ENCODE data around the gene L2HGDH.
"Not testable (repeated sequence)": the region's sequence is repeated elsewhere in the genome, so short reads cannot be mapped to it uniquely, and the experiment has no call there.

The L2HGDH gene

GRCh38 chr14:50339178-50339804 lies 27.3 kb upstream of the L2HGDH start:
- DNase-seq: no peak

DNA sequence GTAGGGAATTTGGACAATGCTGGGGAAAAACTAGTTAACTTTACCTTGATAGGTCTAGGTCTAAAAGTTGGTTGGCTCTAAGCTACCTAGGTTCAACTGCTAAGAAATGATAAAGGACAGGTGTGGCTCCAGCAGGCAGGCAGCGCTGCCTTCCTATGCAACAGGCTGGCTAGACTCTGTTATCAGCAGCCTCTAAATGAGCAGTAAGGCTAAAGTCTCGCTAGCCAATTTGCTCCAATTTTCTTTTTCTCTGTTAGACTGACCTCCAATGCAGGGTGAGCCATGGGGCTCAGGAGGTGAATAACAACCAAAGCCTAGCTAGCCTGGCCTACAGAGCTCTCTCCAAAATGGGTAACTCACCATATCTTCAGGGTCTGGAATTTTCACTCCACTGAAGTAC lies 26.6 kb upstream of the L2HGDH start:
- no peak for DNase-seq

DNA sequence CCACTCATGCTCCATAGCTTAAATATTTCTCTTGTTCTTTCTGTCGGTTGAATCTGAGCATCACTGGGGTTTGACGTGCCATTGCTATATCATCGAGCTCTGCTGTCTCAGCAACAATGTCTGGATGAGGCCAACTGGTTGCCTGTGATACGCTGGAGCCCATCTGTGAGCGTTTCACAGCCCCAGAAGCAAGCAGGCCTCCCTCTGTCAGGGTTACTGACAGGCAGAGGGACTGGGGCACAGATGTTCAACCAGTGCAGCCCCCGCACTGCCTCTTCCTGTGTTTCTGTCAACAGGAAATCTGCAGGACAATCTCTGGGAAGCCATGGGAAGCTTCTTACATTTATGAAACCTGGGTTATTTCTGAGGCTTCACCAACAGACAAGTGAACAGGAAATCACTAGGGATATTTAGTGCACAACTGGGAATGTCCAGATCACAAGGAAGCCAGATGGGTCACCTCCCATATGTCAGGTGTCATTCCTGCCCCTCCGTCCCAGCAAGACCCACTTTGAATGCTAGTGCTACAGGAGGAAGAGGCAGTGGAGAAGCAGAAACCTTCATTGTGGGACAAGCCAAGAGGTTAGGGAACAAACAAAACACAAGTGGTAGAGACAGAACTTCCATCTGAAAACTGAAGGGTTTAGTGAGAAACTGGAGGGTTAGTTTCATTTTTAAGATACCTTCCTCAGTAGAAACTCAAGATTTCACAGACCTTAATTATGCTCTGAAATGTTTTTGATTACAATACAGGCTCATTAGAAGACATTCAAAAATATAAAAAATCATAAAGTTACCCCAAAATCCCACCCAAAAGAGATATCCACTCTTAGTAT lies 24.2 kb upstream of the L2HGDH start:
- no peak for DNase-seq

- no peak for DNase-seq
Observed at GRCh38 chr14:50335389-50335788, 23.4 kb upstream of the L2HGDH start.

DNA sequence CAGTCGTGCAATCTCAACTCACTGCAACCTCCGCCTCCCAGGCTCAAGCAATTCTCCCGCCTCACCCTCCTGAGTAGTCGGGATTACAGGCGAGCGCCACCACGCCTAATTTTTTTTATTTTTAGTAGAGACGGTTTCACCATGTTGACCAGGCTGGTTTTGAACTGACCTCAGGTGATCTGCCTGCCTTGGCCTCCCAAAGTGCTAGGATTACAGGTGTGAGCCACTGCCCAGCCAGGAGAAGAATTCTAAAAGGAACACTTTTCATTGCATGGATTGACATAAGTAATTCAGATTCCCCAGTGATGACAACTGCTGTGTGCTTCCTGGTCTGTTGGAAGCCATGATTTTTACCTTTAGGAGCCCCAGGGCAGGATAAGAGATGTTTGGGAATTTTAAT lies 22.2 kb upstream of the L2HGDH start:
- DNase-seq: no peak

DNA sequence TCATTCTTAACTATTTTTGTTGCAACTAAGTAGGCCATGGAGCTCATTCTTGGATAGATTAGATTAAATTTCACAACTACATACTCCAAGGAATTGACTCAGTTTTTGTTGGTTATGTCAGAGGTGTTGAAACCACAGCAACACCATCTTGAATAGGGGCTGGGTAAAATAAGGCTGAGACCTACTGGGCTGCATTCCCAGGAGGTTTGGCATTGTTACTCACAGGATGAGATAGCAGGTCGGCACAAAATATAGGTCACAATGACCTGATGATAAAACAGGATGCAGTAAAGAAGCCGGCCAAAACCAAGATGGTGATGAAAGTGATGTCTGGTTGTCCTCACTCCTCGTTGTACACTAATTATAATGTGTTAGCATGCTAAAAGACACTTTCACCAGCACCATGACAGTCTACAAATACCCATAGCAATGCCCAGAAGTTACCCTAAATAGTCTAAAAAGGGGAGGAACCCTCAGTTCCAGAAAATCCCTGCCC lies 21.0 kb upstream of the L2HGDH start:
- no peak for DNase-seq

DNA sequence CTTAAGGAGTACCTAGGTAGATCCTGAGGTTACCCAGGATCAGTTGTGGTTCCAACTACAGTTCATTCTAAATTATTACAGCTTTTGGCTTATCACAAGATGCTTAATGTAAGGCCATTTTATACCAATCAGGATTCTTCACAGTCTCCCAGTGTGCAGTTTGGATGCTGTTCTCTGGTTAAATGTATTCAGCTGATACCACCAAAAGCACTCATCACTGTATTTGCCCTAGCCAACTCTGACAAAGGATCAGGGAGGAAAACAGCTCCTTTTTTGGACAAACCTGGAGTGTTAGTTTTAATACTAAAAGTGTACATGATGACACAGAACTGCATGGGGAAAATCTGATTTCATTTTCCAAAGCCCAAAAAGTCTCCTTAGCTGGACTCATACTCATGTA lies 19.6 kb upstream of the L2HGDH start:
- no peak for DNase-seq

- peak; percentile 59 for DNase-seq
Observed at GRCh38 chr14:50321009-50321660, 9.1 kb upstream of the L2HGDH start.

DNA sequence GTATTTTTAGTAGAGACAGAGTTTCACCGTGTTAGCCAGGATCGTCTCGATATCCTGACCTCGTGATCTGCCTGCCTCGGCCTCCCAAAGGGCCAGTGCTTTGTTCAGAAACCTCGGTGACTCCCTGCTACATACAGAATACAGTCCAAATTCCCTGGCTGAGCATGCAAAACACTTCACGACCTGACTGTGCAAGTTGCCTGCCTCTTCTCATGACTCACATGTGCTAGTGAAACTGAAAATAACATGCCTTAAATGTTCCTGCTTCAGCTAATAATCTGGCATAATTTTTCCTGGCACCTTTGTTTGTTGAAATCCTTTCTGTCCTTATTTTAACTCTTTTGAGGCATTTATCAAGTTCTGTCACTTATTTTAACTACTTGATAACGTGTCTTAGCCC lies 8.3 kb upstream of the L2HGDH start:
- no peak for DNase-seq

DNA sequence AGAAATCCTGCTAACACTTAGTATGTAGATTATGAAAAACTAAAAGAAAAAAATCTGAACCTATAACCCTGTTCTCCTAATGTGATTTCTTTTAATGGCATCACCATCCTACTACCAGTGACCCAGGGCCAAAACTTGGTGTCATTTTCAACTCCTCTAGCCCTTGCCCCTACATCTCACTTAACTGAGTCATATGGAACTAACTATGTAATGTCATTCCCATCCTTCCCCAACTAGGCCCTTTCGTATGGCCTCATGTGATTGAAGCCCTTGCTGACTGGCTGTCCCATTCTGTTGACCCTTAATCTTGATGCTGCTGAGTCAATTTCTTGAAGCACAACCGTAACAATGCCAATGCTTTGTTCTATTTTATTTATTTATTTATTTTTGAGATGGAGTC lies 7.7 kb upstream of the L2HGDH start:
- DNase-seq: no peak

DNA sequence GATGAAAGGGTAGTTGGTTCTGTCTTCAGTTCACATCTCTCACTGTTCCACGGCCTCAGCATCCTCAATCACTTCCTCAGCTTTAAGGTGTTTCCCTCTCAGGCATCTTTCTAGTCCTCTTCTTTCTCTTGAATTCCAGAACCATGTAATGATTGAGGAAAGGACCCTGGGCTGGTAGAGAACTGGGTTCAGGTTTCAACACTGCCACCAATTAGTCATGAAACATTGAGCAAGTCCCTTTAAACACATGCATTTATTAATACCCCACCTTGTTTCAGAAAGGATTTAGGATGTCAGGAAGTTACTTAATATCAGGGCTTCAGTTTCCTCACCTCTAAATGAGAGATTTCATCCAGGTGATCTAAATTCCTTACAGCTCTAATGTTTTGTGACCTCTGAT lies 7.3 kb upstream of the L2HGDH start:
- no peak for DNase-seq

- no peak for DNase-seq
Observed at GRCh38 chr14:50318031-50318626, 6.1 kb upstream of the L2HGDH start.

DNA sequence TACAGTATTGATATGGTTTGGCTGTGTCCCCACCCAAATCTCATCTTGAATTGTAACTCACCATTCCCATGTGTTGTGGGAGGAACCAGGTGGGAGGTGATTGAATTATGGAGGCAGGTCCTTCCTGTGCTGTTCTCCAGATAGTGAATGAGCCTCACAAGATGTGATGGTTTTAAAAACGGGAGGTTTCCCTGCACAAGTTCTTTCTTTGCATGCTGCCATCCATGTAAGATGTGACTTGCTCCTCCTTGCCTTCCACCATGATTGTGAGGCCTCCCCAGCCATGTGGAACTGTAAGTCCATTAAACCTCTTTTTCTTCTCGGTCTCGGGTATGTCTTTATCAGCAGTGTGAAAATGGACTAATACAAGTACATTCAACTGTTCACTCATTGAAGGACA lies 2.1 kb upstream of the L2HGDH start:
- DNase-seq: not testable (repeated sequence)

DNA sequence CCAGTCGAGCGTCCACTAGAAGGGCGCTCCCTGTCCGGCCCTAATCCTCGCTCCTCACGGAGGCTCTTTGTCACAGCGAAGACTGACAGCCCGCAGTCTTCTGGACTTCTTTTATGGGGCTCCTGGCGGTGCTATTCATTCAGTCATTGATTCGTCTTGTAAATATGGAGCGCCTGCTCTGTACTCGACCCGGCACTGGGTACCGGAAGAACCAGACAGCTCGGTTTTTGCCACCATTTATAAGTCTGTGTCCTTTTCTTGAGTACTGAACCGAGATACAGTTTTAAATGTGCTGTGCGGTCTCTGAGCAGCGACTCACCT lies 665 bp upstream of the L2HGDH start:
- DNase-seq: no peak

DNA sequence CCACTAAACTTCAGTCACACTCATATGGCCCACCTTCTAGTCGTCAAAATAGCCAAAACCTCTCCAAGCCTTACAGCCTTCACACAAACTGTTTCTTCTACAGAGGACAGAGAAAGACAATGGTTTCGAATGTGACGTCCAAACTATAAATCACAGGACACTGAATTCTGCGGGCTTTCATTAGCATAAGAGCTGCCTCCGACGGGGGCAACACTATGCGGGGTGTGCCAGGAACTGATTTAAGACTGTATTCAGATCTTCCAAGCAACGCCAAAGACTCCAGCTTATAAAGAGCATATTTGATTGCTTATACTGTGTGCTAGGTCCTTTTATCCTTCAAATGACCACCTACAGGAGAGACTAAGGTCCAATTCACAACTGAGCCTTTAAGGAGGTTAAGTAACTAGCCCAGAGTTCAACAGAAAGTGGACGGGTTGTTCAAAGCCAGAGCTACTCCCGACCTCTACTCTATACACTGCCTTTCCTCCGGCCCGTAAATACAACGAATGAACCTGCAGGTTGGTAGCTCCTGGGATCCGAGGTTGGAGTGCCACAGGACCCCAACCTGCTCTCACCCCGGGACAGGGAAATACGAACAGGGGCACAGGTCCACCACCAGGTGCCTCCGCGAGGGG lies 575 bp downstream of the L2HGDH start:
- DNase-seq: no peak

DNA sequence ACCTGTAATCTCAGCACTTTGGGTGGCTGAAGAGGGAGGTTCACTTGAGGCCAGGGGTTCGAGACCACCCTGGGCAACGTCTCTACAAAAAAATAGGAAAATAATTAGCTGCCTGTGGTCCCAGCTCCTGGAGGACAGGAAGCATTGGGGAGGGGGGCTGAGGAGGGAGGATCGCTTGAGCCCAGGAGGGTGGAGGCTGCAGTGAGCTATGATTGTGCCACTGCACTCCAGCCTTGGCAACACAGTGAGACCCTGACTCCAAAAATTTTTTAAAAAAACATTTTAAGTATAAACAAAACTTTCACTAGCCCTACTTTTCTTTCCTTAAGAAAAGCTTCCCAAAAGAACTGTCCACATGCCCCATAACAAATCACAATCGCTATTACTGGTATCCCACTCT lies 1.6 kb downstream of the L2HGDH start:
- DNase-seq: no peak

DNA sequence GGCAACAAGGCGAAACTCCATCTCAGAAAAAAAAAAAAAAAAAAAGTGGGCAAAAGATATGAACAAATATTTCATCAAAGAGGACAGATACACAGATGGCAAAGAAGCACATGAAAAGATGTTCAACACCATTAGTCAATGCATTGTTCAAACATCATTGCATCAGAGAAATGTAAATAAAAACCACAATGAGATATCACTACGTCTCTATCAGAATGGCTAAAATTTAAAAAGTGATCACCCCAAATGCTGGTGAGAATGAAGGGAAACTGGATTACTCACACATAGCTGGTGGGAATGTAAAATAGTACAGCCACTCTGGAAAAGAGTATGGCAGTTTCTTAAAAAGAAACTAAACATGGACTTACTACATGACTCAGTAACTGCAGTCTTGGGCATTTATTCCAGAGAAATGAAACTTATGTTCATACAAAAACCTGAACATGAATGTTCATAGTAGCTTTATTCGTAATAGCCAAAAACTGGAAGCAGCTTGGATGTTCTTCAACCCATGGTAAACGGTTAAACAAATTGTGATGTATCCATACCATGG lies 3.6 kb downstream of the L2HGDH start:
- DNase-seq: no peak

GRCh38 chr14:50303744-50304471 lies 8.1 kb downstream of the L2HGDH start:
- no peak for DNase-seq

- no peak for DNase-seq
Observed at GRCh38 chr14:50301914-50302313, 10.1 kb downstream of the L2HGDH start.

GRCh38 chr14:50299585-50299984 lies 12.4 kb downstream of the L2HGDH start:
- no peak for DNase-seq

DNA sequence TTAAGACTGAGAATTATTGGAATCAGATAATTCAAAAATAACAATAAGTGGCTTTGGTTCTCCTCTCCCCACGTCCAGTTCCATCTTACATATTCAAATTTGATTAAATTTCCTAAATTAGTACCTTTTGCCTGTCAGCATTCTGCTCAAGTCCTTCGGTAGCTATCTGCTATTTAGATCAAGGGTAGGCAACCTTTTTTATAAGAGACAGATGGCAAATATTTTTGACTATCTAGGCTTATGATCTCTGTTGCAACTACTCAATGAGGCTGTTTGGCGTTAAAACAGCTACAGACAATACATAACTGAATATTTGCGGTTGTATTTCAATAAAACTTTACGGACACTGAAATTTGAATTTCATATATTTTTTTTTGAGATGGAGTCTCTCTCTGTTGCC lies 21.7 kb downstream of the L2HGDH start:
- no peak for DNase-seq

- no peak for DNase-seq
Observed at GRCh38 chr14:50288146-50288545, 23.9 kb downstream of the L2HGDH start.
